Fibroblast of lung (primary cell): ENCODE measurements around the gene RPL29.

Source experiments
- CTCF ChIP-seq, 2 donors: IDR thresholded peaks in 1 of 2; conservative IDR thresholded peaks in 1 of 2; 1 replicate in 1 of 2; 2 replicates in 1 of 2; pipeline ENCODE4 v1.5.1; 2011 to 2012; ENCODE audit warnings: low read length in 2 of 2, control low read depth in 1 of 2, inconsistent platforms in 1 of 2, low read depth in 1 of 2, mild to moderate bottlenecking in 1 of 2
- EZH2 ChIP-seq: IDR thresholded peaks from 2 replicates; pipeline ENCODE4 v1.5.1; 2012; ENCODE audit warnings: low read length, control low read depth, mild to moderate bottlenecking; ENCODE audit errors: missing control alignments

GRCh38 chr3:51955893-51956770 is 39.6 kb downstream of the RPL29 start:
- TF ChIP-seq CTCF (conservative IDR thresholded peaks at IDR 0.05 in 1 of 2, IDR thresholded peaks at IDR 0.05 in 1 of 2; ENCODE audit: low read depth in 1 of 2, low read length in 2 of 2) (peak; percentile 23 to 51), EZH2 (no peak)
